Lower leg skin (tissue), 4 donors: Measurements from ENCODE around the gene B4GALT6. TPM values are rescaled to one million over a fixed set of nuclear protein-coding genes. Genes with fewer than 3 reads are reported as not detected.

ENCODE experiments used
- DNase-seq, 2 donors: peaks; one replicate each; pipeline ENCODE4 v3.0.0-alpha.2; 2019; ENCODE audit warnings: low spot score in 2 of 2
- H3K4me3 ChIP-seq: fragments of 200-600 bp; sonication (generic); 2 replicates; pipeline ENCODE4 v1.5.1; 2017; ENCODE audit warnings: mild to moderate bottlenecking, low read depth; ENCODE audit not compliant: poor library complexity, severe bottlenecking
- CTCF ChIP-seq, 3 donors: fragments of 450-650 bp; IDR thresholded peaks; one replicate each; pipeline ENCODE4 v1.5.1; 2016; ENCODE audit warnings: antibody characterized with exemption in 3 of 3, mild to moderate bottlenecking in 3 of 3, moderate library complexity in 2 of 3
- POLR2A ChIP-seq, 2 donors: fragments of 450-650 bp; IDR thresholded peaks; one replicate each; pipeline ENCODE4 v1.6.1; 2016 to 2017; ENCODE audit warnings: antibody characterized with exemption in 2 of 2, mild to moderate bottlenecking in 1 of 2, moderate library complexity in 1 of 2
- WGBS, 2 donors: methylation state at CpG; one replicate each; pipeline ENCODE4 v1.1.5; 2018; 5-methylcytosine and 5-hydroxymethylcytosine counted together
- intact Hi-C: fragments of 100-400 bp; cut with DNase I; formaldehyde crosslinking; loops from one replicate; pipeline ENCODE4 v1.15.0; 2023; ENCODE audit warnings: low total_unique reads
- total RNA-seq, 4 donors: library from RNA; depleted of rRNA; stranded (reverse); fragments of >200 nt; gene quantifications; one replicate each; pipeline ENCODE4 v1.1.0, GENCODE V29; 2016

The B4GALT6 gene
- total RNA-seq, 4 donors from 2014 or later: 1.3 to 2.1 (median 1.6) TPM

GRCh38 chr18:31630549-31630948, 53.8 kb downstream of the B4GALT6 start:
- intact Hi-C loops: no loop called here
- WGBS, 2 donors: 92 to 95% methylated on average over 4 of the region's 4 CpGs
- TF ChIP-seq CTCF (IDR thresholded peaks at IDR 0.05) (no peak), POLR2A (IDR thresholded peaks at IDR 0.05) (no peak)
- DNase-seq: no peak
- H3K4me3 ChIP-seq: no peak overlapping the region

GRCh38 chr18:31626409-31626808, 58.0 kb downstream of the B4GALT6 start:
- DNase-seq: no peak
- TF ChIP-seq CTCF (IDR thresholded peaks at IDR 0.05) (no peak), POLR2A (IDR thresholded peaks at IDR 0.05) (no peak)
- H3K4me3 ChIP-seq: no peak overlapping the region
- WGBS, 2 donors: 95 to 97% methylated on average over 6 of the region's 6 CpGs
- intact Hi-C loops: no loop called here

GRCh38 chr18:31624892-31625640, 59.3 kb downstream of the B4GALT6 start:
- no peak for TF ChIP-seq CTCF (IDR thresholded peaks at IDR 0.05)
- intact Hi-C loops: no loop called here
- 88 to 93% methylated on average over 13 of the region's 13 CpGs for WGBS, 2 donors

GRCh38 chr18:31619291-31619690, 65.1 kb downstream of the B4GALT6 start:
- no peak for TF ChIP-seq CTCF (IDR thresholded peaks at IDR 0.05)
- TF ChIP-seq POLR2A (IDR thresholded peaks at IDR 0.05): no peak
- intact Hi-C loops: no loop called here
- DNase-seq: no peak
- H3K4me3 ChIP-seq: no peak overlapping the region

More at GRCh38 chr18:31624892-31625640, 59.3 kb downstream of the B4GALT6 start:
- DNase-seq: no peak
- no peak overlapping the region for H3K4me3 ChIP-seq

- WGBS, 2 donors: 93 to 95% methylated on average over 5 of the region's 5 CpGs
- intact Hi-C loops: no loop called here
- H3K4me3 ChIP-seq: no peak overlapping the region
- TF ChIP-seq POLR2A (IDR thresholded peaks at IDR 0.05): no peak
- TF ChIP-seq CTCF (IDR thresholded peaks at IDR 0.05): no peak
- DNase-seq: no peak
Observed at GRCh38 chr18:31618801-31619200, 65.6 kb downstream of the B4GALT6 start.
